GM18951 (cell line): Measurements from ENCODE around the gene ADAMTSL3.
"Not testable (repeated sequence)": the region's sequence is repeated elsewhere in the genome, so short reads cannot be mapped to it uniquely, and the experiment has no call there.

Experiments
- POLR2A ChIP-seq: IDR thresholded peaks from 4 replicates; pipeline ENCODE4 v1.6.1; 2011; ENCODE audit warnings: mild to moderate bottlenecking; ENCODE audit not compliant: insufficient read length, insufficient read depth; ENCODE audit errors: extremely low read depth
- in situ Hi-C: fragments of 300-500 bp; cut with MboI; formaldehyde crosslinking; loops from one replicate; pipeline ENCODE4 v1.12.0; 2022; ENCODE audit warnings: low sequenced_read_pairs, mixed read lengths, inconsistent platforms; ENCODE audit not compliant: unreplicated experiment

The ADAMTSL3 gene

GRCh38 chr15:84057714-84058331 is 403.9 kb downstream of the ADAMTSL3 start:
- no peak for TF ChIP-seq POLR2A
- in situ Hi-C loops: no loop called here

- in situ Hi-C loops: not testable (repeated sequence)
Observed at GRCh38 chr15:84063674-84064073, 409.8 kb downstream of the ADAMTSL3 start.

- in situ Hi-C loops: not testable (repeated sequence)
Observed at GRCh38 chr15:84068674-84069073, 414.8 kb downstream of the ADAMTSL3 start.

- in situ Hi-C loops: not testable (repeated sequence)
Observed at GRCh38 chr15:84078038-84078437, 424.1 kb downstream of the ADAMTSL3 start.

- in situ Hi-C loops: not testable (repeated sequence)
Observed at GRCh38 chr15:84079325-84079884, 425.5 kb downstream of the ADAMTSL3 start.

GRCh38 chr15:84079885-84080777 is 426.2 kb downstream of the ADAMTSL3 start:
- in situ Hi-C loops: no loop called here
- no peak for TF ChIP-seq POLR2A

- in situ Hi-C loops: not testable (repeated sequence)
Observed at GRCh38 chr15:84080778-84081084, 426.8 kb downstream of the ADAMTSL3 start.

- TF ChIP-seq POLR2A: no peak
- in situ Hi-C loops: no loop called here
Observed at GRCh38 chr15:84081391-84082168, 427.7 kb downstream of the ADAMTSL3 start.

GRCh38 chr15:84082739-84083138 is 428.8 kb downstream of the ADAMTSL3 start:
- TF ChIP-seq POLR2A: no peak
- in situ Hi-C loops: no loop called here

GRCh38 chr15:84086071-84086470 is 432.1 kb downstream of the ADAMTSL3 start:
- in situ Hi-C loops: not testable (repeated sequence)
